Neutrophil (primary cell): ENCODE measurements around the gene VRK3.

Experiments
- H3K27ac ChIP-seq: fragments of 200-600 bp; sonication (generic); 2 replicates; pipeline ENCODE4 v1.5.1; 2016; ENCODE audit warnings: mild to moderate bottlenecking, moderate library complexity
- H3K27me3 ChIP-seq: fragments of 200-600 bp; sonication (generic); 2 replicates; pipeline ENCODE4 v1.6.0; 2016; ENCODE audit warnings: mild to moderate bottlenecking
- H3K36me3 ChIP-seq: fragments of 200-600 bp; sonication (generic); 2 replicates; pipeline ENCODE4 v1.5.1; 2017
- H3K4me1 ChIP-seq, 2 experiments: fragments of 200-600 bp in 1 of 2; sonication (generic) in 1 of 2; 1 replicate in 1 of 2; 2 replicates in 1 of 2; pipeline versions ENCODE4 v1.5.1 to v1.6.1; 2013 to 2016; ENCODE audit warnings: low read depth in 1 of 2, low read length in 1 of 2, mild to moderate bottlenecking in 1 of 2, moderate library complexity in 1 of 2; ENCODE audit not compliant: control insufficient read depth in 1 of 2, insufficient read depth in 1 of 2
- H3K4me3 ChIP-seq, 2 experiments: fragments of 200-600 bp in 1 of 2; sonication (generic) in 1 of 2; 1 replicate in 1 of 2; 2 replicates in 1 of 2; pipeline ENCODE4 v1.5.1; 2013 to 2016; ENCODE audit warnings: low read depth in 1 of 2, low read length in 1 of 2, mild to moderate bottlenecking in 1 of 2, moderate library complexity in 1 of 2
- H3K9me3 ChIP-seq: fragments of 200-600 bp; sonication (generic); 2 replicates; pipeline ENCODE4 v1.5.1; 2016
- CTCF ChIP-seq: fragments of 200-600 bp; sonication (generic); IDR thresholded peaks from 2 replicates; pipeline ENCODE4 v1.5.1; 2016; ENCODE audit warnings: antibody characterized with exemption

The VRK3 gene

GRCh38 chr19:50030225-50030624 is 5.1 kb upstream of the VRK3 start:
- Histone ChIP-seq H3K36me3 (peaks cover 22% of the 10 kb centered on the region), H3K27ac (peak overlapping the region; percentile 72), H3K27me3 (no peaks in the 10 kb centered on the region), H3K4me1 (peaks cover 38 to 39% of the 10 kb centered on the region in 2 experiments), H3K4me3 (no peak overlapping the region), H3K9me3 (no peaks in the 10 kb centered on the region)
- no peak for TF ChIP-seq CTCF

- H3K27me3 ChIP-seq, result no peaks in the 10 kb centered on the region
- peaks cover 47 to 49% of the 10 kb centered on the region in 2 experiments for H3K4me1 ChIP-seq
- peaks cover 3% of the 10 kb centered on the region for H3K36me3 ChIP-seq
- H3K27ac ChIP-seq, result no peak overlapping the region
- peak overlapping the region; percentile 90 to 98 for H3K4me3 ChIP-seq
- no peaks in the 10 kb centered on the region for H3K9me3 ChIP-seq
- no peak for TF ChIP-seq CTCF
These were observed 1.4 kb upstream of the VRK3 start for GRCh38 chr19:50026550-50026906.

DNA sequence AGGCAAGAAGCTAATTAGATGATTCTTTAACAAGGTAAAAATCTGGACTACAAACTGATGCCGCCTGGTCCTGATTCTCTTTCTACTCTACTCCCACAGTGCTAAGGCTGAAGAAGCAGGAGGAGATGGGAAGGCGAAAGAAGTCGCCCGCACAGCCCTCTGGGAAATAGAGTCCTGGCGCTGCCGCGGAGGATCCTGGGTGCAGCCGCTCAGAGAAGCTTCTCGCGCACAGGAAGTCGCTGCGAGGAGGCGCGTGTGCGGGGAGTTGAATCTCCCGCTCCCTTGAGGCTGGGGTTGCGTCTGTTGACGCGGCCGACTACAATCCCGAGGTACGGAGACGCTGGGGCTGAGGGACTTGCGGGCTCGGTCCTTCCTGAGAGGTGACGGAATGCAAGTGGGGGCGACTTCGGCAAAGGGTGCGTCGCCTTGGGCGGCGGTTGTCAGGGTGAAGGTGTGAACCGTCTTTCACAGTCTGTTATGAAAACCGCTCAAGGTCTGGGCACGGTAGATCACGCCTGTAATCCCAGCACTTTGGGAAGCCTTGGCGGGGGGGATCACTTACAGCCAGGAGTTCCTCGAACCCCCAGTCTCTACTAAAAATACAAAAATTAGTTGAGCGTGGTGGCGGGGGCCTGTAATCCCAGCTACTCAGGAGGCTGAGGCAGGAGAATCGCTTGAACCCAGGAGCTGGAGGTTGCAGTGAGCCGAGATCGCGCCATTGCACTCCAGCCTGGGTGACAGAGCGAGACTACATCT is 800 bp upstream of the VRK3 start, which contains the start of gene ZNF473:
Gene ZNF473 (plus strand): TSS at position 212 of the 756 bp plus-strand sequence. CDS start 5,078 bp downstream, outside the sequence.
- Histone ChIP-seq H3K4me3 (peak within 1 kb of the TSS; percentile 90 to 98), H3K9me3 (no peaks in the 10 kb centered on the region), H3K27ac (peak within 1 kb of the TSS; percentile 98), H3K36me3 (peaks cover 8% of the 10 kb centered on the region), H3K4me1 (peaks cover 42 to 43% of the 10 kb centered on the region in 2 experiments), H3K27me3 (no peaks in the 10 kb centered on the region)
- TF ChIP-seq CTCF, result no peak

GRCh38 chr19:50024719-50025021 is 502 bp downstream of the VRK3 start:
- Histone ChIP-seq H3K9me3 (no peaks in the 10 kb centered on the region), H3K27ac (peak overlapping the region; percentile 98), H3K4me3 (peak overlapping the region; percentile 90 to 98), H3K4me1 (peaks cover 29 to 30% of the 10 kb centered on the region in 2 experiments), H3K36me3 (peaks cover 21% of the 10 kb centered on the region), H3K27me3 (no peaks in the 10 kb centered on the region)
- no peak for TF ChIP-seq CTCF

- Histone ChIP-seq H3K27ac (no peak overlapping the region), H3K4me1 (peaks cover 24% of the 10 kb centered on the region in 2 experiments), H3K4me3 (no peak overlapping the region), H3K9me3 (no peaks in the 10 kb centered on the region), H3K36me3 (peaks cover 40% of the 10 kb centered on the region), H3K27me3 (no peaks in the 10 kb centered on the region)
- no peak for TF ChIP-seq CTCF
These were observed 2.3 kb downstream of the VRK3 start for GRCh38 chr19:50022823-50023222.
